Inferior parietal cortex (tissue), 1 donor: ENCODE results near the gene NR2F1-AS1.
"Not testable (repeated sequence)": the region's sequence is repeated elsewhere in the genome, so short reads cannot be mapped to it uniquely, and the experiment has no call there.

Experiments used
- DNase-seq: peaks from one replicate; pipeline ENCODE4 v3.0.0-alpha.2; 2016; ENCODE audit errors: extremely low spot score

NR2F1-AS1 gene

DNA sequence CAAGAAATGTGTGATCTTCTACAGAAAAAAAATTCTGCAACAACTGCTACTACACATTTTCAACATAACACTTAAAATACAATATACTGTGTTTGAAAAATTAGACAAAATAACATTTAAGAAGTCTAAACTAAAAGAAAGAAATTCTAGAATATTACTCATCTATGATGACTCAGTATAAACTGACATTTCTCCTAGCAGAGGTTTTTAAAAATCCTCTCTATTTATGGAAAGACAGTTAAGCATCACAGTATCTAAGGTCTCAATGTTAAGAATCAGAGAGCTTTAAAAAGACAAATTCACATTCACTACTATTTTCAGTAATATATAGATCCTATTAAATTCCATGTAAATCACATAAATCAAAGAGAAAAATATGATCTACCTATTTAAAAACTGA, 61.3 kb downstream of the NR2F1-AS1 start:
- no peak for DNase-seq

DNA sequence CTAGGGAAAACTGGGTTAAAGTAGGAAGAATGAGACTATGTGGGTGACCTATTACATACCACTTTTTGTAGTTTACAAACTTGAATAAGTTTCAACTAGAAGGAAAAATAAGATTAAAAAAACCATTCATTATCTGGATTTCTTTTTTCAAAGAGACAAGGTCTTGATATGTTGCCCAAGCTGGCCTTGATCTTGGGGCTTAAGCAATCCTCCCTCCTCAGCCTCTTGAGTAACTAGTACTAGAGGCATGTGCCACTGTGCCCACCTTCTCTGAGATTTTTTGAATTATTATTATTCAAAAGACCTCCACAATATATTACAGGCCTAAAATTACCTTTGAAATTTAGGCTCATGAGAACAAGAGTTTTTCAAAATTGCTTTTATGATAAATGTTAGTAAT, 63.2 kb downstream of the NR2F1-AS1 start:
- no peak for DNase-seq

DNA sequence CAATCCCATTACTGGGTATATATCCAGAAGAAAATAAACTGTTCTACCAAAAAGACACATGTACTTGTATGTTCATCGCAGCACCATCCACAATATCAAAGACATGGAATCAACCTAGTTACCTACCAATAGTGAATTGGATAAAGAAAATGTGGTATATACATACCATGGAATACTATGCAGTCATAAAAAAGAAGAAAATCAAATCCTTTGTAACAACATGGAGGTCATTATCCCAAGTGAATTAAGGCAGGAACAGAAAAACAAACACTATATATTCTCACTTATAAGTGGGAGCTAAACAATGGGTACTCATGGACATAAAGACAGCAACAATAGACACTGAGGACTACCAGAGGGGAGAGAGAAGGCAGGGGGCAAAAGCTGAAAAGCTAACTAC, 67.7 kb downstream of the NR2F1-AS1 start:
- DNase-seq = no peak

DNA sequence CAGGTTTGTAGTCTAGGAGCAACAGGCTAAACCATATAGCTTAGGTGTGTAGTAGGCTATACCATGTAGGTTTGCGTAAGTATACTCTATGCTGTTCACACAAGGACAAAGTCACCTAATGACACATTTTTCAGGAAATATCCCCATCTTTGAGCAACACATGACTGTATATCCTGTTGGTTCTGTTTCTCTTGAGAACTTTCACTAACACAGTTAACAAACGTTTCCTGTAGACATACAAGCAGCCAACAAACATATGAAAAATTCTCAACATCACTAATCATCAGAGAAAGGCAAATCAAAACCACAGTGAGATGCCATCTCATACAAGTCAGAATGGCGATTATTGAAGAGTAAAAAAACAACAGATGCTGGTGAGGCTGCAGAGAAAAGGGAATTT, 68.2 kb downstream of the NR2F1-AS1 start:
- no peak for DNase-seq

DNA sequence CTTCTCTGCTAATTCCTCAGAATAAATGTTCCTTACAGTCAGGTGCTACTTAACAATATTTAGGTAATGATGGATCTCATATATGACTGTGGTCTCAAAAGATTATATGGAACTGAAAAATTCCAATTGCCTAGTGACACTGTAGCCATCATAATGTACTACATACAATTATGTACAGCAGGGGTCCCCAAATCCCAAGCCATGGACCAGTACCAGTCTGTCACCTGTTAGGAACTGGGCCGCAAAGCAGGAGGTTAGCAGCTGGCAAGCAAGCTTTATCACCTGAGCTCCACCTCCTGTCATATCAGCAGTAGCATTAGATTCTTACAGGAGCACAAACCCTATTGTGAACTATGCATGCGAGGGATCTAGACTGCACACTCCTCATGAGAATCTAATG, 69.6 kb downstream of the NR2F1-AS1 start:
- no peak for DNase-seq

DNA sequence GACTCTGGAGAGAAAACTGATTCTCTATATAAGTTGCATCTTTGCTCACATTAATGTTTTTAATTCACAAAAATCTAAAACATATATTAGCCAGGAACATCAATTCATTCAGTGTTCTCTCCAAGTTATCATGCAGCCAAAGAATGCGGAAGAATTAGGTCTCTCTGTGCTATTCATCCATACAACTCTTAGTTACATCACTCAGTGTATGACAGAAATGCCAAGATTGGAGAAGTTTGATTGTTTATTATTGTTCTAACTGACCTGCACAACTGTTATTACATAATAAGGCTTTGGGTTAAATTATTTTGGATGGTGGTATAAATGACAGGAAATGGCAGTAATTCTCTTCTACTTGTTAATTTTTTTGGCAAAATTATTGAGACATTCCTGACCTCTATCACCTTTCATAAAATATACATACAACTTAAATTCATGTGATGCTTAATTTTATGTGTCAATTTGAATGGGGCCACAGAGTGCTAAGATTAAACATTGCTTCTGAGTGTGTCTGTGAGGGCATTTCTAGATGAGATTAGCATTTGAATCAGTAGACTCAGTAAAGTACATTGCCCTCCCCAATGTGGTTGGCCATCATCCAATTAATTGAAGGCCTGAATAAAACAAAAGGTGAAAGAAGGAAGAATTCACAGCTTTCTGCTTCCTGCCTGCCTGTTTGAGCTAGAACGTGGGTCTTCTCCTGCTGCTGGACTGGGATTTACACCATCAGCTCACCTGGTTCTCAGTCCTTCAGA, 70.2 kb downstream of the NR2F1-AS1 start:
- no peak for DNase-seq

DNA sequence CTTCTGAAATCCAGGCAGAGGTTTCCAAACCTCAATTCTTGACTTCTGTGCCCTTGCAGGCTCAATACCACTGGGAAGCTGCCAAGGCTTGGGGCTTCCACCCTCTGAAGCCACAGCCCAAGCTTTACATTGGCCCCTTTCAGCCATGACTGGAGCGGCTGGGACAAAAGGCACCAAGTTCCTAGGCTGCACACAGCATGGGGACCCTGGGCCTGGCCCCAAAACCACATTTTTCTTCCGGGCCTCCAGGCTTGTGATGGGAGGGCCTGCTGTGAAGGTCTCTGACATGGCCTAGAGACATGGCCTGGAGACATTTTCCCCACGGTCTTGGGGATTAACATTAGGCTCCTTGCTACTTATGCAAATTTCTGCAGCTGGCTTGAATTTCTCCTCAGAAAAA, 75.5 kb downstream of the NR2F1-AS1 start:
- DNase-seq = not testable (repeated sequence)

DNA sequence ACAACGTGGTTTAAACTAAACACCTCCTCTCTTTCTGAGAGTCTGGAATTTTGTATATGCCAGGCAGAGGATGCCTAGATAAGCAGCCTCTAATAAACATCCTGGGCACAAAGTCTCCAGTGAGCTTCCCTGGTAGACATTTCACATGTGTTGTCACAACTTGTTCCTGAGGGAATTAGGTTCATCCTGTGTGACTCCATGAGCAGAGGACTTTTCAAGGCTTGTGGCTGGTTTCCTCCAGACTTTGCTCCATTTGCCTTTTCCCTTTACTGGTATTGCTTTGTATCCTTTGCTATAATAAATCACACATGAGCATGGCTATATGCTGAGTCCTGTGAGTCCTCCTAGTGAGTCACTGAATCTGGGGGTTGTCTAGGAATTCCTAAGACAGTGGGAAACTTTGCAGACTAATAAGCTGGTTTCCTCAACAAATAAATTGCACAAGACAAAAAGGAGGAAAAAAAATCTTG, 77.4 kb downstream of the NR2F1-AS1 start:
- DNase-seq = no peak

DNA sequence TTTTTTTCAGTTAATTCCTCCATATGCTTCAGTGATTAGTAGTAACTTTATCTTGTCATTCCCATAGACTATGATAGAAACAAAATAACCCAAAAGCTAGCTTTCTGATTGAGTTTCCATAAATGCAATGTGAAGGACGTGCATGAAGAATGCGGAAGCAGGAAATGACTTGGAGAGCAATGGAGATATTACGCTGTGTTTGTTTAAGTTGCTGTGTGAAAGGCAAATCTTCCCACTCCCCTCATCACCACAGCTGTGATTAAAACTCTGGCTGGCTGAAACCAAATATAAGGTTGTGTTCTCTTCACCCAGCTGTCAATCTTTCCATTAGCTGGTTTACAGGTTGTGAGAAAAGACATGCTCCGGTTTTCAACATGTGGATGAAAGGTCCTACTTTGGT, 83.9 kb downstream of the NR2F1-AS1 start:
- no peak for DNase-seq

DNA sequence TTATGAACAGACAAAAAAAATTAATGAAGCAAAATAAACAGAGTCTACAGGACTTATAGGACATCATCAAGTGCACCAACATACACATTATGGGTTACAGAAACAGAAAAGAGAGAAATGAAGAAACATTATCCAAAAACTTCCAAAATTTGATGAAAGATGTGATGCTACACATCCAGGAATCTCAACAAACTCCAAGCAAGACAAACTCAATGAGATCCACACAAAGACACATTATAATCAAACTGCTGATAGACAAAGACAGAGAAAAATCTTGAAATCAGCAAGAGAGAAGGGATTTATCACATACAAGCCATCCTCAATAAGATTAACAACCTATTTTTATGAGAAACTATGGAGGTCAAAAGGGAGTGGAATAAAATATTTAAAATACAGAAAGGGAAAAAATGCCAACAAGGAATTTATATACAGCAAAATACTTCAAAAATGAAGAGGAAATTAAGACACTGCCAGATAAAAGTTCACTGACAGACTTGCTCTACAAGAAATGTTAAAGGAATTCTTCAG, 101.0 kb downstream of the NR2F1-AS1 start:
- DNase-seq = no peak

DNA sequence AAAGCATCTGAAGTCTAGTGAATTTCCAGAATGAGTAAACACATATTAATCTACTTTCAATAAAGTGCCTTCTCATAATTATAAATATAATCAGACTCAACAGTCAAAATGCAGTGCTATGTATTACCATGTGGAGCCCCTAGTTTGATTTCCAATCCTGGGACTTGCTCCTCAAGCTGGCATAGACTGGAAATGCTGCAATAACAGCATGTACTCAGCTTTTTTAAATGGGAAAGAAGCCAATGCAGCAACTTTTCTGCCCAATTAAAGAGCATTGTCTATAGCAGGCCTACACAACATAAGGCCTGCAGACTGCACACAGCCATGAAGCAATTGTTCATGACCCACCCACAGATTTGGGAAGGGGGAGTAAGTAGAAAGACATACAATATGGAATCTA, 103.2 kb downstream of the NR2F1-AS1 start:
- no peak for DNase-seq

DNA sequence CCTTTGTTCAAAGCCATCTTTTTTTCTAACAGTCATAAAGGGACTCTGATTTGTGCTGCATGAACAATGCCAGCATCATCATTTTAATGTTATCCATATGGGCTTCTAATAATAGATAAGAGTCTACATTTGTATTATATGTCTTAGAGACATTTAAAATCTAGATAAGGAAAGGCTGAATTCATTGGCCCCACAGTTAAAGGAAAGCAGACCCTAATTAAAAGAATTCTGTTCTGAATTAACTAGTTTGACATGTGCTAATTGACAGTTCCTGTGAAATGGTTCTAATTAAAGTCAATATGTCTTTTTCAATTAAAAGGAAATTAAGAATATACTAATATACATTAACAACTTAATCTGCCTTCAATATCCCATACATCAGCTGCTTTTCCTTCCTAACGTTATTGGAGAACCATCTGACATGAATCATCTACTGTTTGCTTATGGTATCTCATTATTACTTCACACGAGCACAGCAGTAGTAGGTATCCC, 104.7 kb downstream of the NR2F1-AS1 start:
- no peak for DNase-seq

DNA sequence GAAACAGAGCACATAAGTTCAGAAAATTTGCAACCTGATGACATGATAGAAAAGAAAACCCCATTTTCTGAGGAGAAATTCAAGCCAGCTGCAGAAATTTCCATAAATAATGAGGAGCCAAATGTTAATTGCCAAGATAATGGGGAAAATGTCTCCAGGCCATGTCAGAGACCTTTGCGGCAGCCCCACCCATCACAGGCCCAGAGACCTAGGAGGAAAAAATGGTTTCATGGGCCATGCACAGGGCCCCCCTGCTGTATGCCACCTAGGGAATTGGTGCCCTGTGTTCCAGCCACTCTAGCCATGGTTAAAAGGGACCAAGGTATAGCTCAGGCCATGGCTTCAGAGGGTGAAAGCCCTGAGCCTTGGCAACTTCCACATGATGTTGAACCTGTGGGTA, 118.1 kb downstream of the NR2F1-AS1 start:
- no peak for DNase-seq

DNA sequence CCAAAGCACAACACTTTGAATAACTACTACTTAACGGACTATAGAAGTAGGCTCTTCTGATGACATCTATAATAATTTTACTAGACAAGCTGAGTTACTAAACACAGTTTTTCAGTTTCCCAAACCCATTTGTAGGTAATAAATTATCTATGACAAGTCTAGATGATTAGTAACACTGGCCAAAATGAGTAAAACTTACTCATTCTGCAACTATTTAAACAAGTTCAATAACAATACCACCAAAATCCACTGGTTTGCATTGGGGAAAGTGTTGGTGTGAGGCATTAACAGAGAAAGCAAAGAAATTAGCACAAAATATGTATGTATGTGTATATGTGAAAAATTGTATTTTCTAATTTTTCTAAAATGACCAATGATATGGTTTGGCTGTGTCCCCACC, 119.3 kb downstream of the NR2F1-AS1 start:
- no peak for DNase-seq

DNA sequence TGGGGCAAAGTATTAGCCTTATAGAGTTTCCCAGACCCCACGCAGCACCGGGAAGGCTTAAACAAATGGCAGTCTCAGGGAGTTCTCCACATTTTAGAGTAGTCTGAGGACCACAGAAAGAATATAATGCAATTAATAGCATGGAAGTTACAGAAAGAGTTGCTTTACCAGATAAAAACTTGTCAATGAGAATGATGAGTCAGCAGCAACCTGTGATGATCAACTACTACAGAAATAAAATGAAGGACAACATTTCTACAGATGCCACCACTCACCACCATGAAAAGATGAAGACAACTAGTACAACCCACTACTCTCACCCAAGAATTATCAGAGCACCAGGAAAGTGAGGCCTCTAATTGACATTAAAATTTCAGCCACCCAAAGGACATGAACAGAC, 120.7 kb downstream of the NR2F1-AS1 start:
- no peak for DNase-seq

DNA sequence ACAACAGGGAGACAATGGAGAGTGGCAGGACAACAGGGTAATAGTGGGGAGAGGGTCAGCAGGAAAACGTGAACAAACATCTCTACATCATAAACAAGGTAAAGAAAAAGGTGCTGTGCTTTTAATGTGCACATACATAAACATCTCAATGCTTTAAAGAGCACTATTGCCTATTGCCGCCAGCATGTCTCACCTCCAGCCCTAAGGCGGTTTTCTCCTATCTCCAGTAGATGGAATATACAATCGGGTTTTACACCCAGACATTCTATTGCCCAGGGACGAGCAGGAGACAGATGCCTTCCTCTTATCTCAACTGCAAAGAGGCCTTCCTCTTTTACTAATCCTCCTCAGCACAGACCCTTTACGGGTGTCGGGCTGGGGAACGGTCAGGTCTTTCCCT, 124.2 kb downstream of the NR2F1-AS1 start:
- not testable (repeated sequence) for DNase-seq

DNA sequence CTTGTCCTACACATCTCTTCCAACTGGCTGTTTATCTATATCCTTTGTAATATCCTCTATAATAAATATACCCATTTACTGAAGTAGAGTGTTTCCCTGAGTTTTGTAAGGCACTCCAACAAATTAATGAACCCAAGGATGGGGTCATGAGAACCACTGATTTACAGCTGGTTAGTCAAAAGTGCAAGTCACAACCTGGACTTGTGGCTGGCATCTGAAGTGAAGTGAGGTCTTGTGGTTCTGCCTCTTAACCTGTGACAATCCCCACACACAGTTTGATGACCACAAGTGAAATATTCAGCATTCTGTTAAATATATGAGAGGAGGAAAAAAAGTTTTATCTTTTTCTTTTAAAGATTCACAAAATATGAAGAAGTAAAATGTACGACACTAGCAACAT, 126.1 kb downstream of the NR2F1-AS1 start:
- DNase-seq = no peak

DNA sequence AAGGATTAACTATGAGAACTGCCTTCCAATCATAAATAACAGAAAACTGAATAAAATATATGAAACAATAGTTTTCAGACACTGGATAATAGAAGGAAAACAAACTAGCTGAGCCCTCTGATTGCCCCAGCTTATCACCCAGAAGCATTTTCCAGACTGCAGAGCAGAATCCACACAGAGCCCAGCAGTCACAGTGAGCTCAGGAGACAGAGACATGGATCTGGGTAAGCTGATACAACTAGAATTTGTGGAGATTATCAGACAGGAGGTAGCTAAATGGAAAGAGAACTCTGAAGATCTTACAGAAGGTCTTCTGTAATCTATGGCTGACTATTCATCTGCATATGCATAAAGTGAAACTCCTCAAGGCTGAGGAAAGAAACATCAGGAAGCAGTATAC, 128.8 kb downstream of the NR2F1-AS1 start:
- DNase-seq = no peak

DNA sequence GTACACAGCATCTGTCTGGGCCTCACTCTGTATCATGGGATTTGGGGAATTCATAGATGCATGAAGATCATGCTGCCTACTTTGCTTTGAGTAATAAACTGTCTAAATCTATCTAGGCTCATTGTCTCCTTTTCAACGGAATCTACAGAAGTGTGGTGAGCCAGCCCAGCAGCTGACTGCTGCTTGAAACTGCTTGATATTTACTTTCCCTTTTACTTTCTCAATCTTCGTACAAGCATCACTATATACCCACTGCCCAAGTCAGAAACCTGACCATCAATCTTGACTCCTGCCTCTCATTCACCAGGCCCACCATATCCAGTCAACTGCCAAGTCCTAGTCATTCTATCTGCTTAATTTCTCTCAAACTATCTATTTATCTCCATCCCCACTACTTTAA, 142.9 kb downstream of the NR2F1-AS1 start:
- no peak for DNase-seq

DNA sequence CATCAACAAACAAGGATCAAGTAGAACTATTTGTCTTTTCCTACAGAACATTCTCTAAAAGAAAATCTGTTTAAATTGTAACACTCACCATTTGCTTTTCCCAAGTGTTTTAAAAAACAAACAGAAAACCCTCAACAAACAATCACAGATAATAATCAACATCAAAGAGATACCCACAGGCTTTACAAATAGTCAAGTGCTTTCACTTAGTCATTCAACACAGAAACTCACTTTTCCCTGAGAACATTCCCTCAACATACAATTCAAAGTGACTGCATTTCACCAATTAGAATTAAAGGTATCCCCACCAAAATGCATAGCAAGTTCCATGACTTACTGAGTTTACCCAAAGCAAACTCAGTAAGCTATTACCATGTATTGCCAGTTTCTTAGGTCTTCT, 144.9 kb downstream of the NR2F1-AS1 start:
- DNase-seq = no peak

DNA sequence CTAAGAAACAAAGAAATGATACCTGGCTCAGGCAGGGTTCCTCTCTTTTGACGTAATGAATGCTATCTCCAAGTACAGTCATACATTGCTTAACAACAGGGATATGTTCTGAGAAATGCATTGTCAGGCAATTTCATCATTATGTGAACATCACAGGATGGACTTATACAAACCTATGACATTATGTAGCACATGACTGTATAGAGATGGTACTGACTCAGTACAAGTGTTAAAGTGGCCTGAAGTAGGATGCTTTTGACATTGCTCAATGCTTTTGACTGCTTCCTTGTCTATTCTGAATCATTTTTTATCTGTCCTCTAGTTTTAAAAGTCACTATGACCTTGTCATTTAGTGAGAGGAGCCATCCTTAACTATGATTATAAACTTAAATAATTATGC, 147.6 kb downstream of the NR2F1-AS1 start:
- DNase-seq = no peak

DNA sequence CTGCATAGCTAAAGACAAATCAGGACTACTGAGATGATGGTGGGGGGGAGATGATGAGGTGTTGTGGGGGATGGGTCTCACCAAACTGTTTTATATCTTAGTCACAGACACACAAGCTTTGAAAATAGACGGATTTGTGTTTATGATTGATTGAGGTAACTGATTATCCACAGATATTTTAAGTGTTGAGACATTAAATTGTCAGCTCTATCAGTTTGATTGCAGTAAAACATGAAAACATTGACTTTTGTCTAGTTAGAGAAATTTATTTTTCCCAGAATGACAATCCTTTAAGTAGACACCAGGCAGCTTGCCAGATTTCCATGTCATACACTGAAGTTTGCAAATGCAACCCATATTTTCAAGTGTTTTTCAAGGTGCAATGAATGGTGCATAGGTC, 149.8 kb downstream of the NR2F1-AS1 start:
- DNase-seq = no peak

DNA sequence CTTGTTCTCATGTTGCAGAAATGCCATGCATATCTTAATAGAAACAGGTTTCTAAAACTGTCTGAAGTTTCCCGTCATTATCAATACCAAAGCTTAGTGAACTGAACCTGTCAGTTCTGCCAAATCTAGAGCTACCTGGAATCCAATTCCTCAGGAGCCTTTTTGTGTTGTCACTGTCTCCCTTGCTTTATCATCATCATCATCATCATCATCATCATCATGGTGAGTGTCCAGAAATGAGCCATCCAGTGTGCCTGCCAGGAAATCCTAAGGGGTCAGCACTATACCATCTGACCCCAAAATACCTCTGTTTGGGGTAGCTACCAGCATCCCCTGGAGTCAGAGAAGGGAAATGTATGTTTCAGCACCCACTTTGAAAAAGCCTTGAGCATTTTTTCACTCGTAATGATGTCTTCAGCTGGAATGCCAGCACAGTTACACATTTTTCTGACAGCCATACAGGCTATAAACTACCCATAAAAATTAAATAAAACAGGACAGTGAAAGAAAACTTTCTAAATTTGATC, 150.3 kb downstream of the NR2F1-AS1 start:
- no peak for DNase-seq
